Activated T-helper 17 cell treated with anti-CD3 and anti-CD28 coated beads, Interleukin-2, amount 50 U/mL, for 72 hours (primary cell): ENCODE results near the gene PJA2. TPM values are rescaled to one million over a fixed set of nuclear protein-coding genes. Genes with fewer than 3 reads are reported as not detected.
"Not testable (repeated sequence)": the region's sequence is repeated elsewhere in the genome, so short reads cannot be mapped to it uniquely, and the experiment has no call there.

Source experiments
- ATAC-seq: fragments of 150-1000 bp; cut with Tn5 transposase; replicated peaks from 2 replicates; pipeline ENCODE4 v1.10.0; 2021; ENCODE audit warnings: mild to moderate bottlenecking, moderate library complexity
- H3K27ac Mint-ChIP-seq: one replicate; pipeline ENCODE4 v1.8.0; 2022; ENCODE audit warnings: mixed read lengths
- H3K27me3 Mint-ChIP-seq: one replicate; pipeline ENCODE4 v1.8.0; 2022; ENCODE audit warnings: mixed read lengths
- H3K36me3 Mint-ChIP-seq: one replicate; pipeline ENCODE4 v1.8.0; 2022; ENCODE audit warnings: low read depth, mild to moderate bottlenecking, mixed read lengths
- H3K4me1 Mint-ChIP-seq: one replicate; pipeline ENCODE4 v1.8.0; 2022; ENCODE audit warnings: mixed read lengths
- H3K4me3 Mint-ChIP-seq: one replicate; pipeline ENCODE4 v1.8.0; 2022; ENCODE audit warnings: mild to moderate bottlenecking, mixed read lengths
- H3K9me3 Mint-ChIP-seq: one replicate; pipeline ENCODE4 v1.8.0; 2022; ENCODE audit warnings: mixed read lengths
- total RNA-seq, 2 donors: library from RNA; stranded (reverse); gene quantifications; one replicate each; pipeline ENCODE4 v1.2.3, GENCODE V29; 2022

Gene PJA2
- total RNA-seq, 2 donors from 2014 or later: 53.9 to 91.0 TPM

DNA sequence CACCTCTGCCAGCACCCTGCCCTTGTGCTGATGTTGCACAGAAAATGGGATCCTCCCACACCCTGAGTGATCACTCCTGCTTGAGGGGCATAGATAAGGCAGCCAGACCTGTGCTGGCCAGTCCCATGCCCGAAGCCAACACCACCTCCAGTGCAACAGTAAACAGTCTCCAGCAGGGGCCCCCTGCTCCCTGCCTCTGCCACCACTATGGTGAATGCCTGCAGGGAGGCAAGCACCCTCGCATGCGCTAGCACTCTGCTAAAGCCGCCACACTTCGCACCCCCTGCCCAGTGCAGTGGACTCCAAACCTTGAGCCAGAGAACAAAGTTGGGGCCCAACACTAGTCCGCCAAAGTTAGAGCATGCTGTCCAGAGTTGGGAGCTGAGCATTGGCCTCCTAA is 118.7 kb downstream of the PJA2 start:
- Mint-ChIP-seq H3K9me3 (peaks cover 18% of the 10 kb centered on the region), H3K36me3 (no peaks in the 10 kb centered on the region), H3K27ac (no peak overlapping the region), H3K4me3 (no peak overlapping the region), H3K4me1 (no peaks in the 10 kb centered on the region), H3K27me3 (no peaks in the 10 kb centered on the region)
- no peak for ATAC-seq

GRCh38 chr5:109290231-109290630 is 119.5 kb downstream of the PJA2 start:
- Mint-ChIP-seq H3K27ac (no peak overlapping the region), H3K4me3 (no peak overlapping the region), H3K27me3 (no peaks in the 10 kb centered on the region), H3K9me3 (peaks cover 26% of the 10 kb centered on the region), H3K4me1 (no peaks in the 10 kb centered on the region), H3K36me3 (no peaks in the 10 kb centered on the region)
- no peak for ATAC-seq

DNA sequence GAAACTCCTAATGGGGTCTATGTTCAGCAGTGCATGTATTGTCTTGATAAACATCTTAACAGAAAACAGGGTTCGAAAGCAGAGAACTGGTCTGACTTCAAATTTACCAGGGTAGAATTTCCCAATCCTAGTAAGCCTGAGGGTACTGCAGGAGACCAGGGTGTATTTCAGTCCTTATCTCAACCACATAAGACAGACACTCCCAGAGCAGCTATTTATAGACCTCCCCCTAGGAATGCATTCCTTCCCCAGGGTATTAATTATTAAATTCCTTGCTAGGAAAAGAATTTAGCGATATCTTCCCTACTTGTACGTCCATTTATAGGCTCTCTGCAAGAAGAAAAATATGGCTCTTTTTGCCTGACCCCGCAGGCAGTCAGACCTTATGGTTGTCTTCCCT is 123.1 kb downstream of the PJA2 start:
- not testable (repeated sequence) for H3K4me3 Mint-ChIP-seq

More for the DNA sequence above, 123.1 kb downstream of the PJA2 start:
- not testable (repeated sequence) for ATAC-seq, H3K4me1 Mint-ChIP-seq, H3K36me3 Mint-ChIP-seq, H3K27ac Mint-ChIP-seq, H3K27me3 Mint-ChIP-seq
- peaks cover 23% of the 10 kb centered on the region for H3K9me3 Mint-ChIP-seq
